G401.6 (cell line): ENCODE measurements around the gene CES5A.
"Not testable (repeated sequence)": the region's sequence is repeated elsewhere in the genome, so short reads cannot be mapped to it uniquely, and the experiment has no call there.

ENCODE experiments used
- FAIRE-seq: peaks from 2 replicates; lab custom pipeline; 2012; peaks lifted over from hg19 to GRCh38; lab: Jason Lieb, UNC

Gene CES5A

GRCh38 chr16:55876854-55877253 is 1.7 kb upstream of the CES5A start:
- FAIRE-seq = no peak

DNA sequence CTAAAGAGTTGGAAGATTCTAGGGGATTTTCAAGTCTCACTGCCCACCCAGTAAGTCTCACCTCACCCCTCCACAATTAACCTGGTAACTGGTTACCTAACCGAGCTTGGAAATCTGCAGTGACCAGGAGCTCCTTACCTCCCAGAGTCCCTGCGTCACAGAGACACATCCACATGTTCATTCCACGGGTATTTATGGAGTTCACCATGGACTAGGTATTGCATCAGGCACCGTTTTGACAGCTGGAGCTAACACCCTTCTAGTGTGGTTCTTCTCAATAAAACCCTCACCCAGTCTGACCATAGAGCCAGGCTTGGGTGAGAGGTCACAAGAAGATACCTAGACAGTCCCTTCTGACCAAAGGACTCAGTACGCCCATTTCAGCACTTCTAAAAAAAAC is 2.1 kb downstream of the CES5A start:
- no peak for FAIRE-seq

GRCh38 chr16:55872130-55872529 is 3.0 kb downstream of the CES5A start:
- FAIRE-seq = no peak

DNA sequence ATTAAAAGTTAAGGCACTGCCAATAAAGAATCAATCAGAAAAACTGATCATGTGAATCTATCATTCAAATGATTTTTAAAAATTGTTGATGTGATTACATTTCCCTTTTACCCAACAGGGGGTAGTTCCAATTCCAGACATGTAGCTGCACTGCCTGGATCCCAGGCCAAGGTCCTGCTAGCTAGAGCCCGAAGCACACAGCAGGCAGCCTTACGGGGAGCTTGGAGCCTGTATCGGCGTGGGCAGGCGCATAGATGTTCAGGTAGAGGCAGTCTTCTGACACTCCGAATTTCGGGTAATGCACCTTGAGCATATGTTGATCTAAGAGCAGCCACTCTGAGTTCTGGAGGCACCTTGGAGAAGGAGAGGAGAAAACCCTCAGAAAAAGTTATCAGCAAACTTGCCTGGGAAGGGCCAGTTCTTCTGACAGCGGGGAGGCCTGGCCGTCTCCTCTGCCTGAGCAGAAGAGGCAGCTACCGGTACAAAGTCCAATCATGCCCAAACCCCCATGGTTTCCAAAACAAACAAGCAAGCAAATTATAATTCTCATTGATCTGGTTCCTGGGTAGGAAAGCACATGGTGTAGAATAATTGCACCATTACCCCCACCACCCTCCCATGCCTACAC is 3.6 kb downstream of the CES5A start:
- FAIRE-seq = no peak

GRCh38 chr16:55868980-55869379 is 6.2 kb downstream of the CES5A start:
- FAIRE-seq = no peak

- no peak for FAIRE-seq
These were observed 7.0 kb downstream of the CES5A start for GRCh38 chr16:55868137-55868536.

- no peak for FAIRE-seq
These were observed 13.9 kb downstream of the CES5A start for GRCh38 chr16:55861288-55861687.

DNA sequence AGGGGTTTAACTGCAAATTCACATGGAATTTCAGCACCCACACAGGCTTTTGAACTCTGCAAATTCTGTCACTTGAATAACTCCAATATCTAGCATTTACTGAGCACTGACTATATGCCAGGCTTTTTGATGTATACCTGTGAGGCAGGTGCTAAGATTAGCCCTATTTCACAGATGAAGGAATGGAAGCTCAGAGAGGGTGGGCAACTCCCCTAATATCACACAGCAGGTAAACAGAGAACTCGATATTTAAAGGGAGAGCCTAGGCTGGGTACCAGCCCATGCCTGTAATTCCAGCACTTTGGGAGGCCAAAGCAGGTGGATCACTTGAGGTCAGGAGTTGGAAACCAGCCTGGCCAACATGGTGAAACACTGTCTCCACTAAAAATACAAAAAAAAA is 17.5 kb downstream of the CES5A start:
- FAIRE-seq = not testable (repeated sequence)

DNA sequence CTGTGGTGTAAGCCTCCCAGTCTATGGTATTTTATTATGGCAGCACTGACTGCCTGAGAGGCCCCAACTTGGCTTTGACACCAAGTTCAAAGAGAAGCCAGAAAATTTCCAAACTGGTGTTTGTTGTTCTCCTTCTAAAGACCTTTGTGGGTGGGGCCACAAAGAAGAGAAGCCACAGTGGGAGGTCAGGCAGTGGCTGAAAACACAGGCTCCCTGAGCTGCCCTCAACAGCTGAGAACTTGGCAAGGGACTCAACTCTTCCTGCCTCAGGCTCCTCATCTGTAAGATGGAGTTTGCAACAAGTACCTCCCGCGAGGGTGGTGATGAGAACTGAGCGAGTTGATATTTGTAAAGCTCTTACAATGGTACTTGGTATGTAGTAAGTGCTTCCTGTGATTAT is 18.2 kb downstream of the CES5A start:
- FAIRE-seq = no peak

DNA sequence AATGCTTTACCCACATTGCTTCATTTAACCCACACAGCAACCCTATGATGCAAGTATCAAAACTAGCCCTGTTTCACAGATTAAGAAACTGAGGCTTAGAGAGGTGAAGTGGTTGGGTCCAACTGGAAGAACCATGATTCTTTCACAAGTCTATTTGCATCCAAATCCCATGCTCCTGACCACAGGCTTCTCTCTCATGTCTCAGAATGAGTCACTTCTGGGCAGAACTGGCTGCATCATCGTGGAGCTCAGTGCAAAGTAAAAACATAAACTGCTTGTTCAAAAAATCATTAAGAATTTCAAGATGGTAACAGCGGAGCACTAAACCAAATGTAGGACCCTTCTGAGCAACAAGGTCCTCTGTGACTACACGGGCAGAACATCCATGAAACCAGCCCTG is 22.1 kb downstream of the CES5A start:
- FAIRE-seq = no peak

DNA sequence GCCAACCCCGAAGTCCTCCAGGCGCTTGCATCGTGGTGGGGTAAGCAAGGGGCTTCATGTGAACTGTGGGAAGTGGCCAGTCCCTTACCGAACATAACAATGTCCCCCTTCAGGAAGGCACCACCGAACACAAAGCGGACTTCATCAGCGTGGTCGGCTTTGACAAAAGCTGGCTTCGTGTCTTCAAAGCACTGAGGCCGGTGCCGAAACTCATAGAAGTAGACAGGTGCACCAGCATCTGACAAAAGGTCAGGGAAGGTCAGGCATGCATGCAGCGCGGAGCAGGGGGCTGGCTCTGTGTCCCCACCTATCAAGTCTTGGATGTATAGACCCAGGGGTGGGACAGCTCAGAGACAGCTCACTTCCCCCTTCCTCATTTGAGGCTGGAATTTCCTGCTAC is 25.6 kb downstream of the CES5A start:
- FAIRE-seq = no peak

DNA sequence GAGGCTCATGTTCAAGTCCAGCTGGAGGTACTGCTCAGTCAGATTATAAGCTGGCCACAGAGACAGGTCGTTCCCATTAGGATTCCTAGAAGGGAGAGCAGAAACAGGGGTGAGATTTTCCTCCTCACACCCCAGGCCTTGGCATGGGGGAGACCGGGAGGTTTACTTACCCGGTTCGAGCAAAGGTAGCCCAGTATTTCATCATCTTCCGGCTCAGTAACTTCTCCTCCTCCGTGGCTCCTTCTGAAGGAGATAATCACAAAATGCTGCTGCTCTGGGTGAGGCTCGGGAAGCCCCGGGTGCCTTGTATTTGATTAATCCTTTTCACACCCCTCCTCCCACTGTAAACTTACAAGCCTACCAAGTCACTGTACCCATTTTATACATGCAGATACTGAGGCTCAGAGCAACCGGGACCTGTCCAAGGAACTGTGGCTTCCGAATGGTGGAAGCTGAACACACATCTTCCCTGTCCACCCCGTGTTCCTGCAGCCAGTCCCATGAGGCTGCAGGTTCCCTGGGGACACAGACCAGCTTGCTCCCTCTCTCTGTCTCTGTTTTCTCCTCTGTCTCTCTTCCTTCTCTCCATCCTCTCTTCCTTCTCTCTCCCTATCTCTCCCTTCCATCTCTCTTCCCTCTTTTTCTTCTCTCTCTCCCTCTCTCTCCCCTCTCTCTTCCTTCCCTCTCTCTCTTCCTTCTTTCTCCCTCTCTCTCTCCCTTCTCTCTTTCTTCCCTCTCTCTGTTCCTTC is 28.4 kb downstream of the CES5A start:
- no peak for FAIRE-seq

GRCh38 chr16:55843105-55843395 is 32.1 kb downstream of the CES5A start:
- FAIRE-seq = no peak

GRCh38 chr16:55842369-55843104 is 32.6 kb downstream of the CES5A start:
- peak; percentile 64 for FAIRE-seq

- FAIRE-seq = no peak
These were observed 36.1 kb downstream of the CES5A start for GRCh38 chr16:55839115-55839514.

- FAIRE-seq = no peak
These were observed 39.0 kb downstream of the CES5A start for GRCh38 chr16:55836158-55836611.

DNA sequence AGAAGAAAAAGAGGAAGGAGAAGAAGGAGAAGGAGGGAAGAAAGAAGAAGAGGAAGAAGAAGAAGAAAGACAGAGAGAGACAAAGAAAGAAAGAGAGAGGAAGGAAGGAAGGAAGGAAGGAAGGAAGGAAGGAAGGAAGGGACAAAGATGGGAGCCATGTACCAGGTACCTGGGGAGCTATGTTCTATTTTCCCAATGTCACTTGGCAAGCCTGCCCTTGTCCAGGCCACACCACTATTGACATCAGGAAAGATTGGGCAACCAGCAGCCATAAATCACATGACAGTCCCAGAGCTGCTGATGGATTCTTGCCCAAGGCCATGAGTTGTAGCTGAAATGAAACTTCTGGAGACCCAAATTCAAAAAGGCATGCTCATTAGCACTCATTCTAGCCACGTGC is 39.6 kb downstream of the CES5A start:
- no peak for FAIRE-seq

GRCh38 chr16:55835173-55835572 is 40.0 kb downstream of the CES5A start:
- FAIRE-seq = not testable (repeated sequence)

DNA sequence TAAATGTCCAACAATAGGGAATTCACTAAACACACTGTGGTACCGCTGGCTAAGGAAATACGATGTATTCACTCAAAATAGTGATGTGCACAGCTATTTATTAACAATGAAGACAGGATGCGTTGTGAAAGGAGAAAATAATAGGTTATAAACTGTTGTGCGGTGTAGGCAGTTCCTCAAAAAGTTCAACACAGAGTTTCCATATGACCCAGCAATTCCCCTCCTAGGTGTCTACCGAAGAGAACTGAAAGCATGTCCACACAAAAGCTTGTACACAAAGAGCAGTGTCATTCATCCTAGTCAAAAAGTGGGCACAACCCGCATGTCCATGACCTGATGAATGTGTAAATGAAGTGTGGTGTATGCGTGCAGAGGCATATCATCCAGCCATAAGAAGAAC is 41.1 kb downstream of the CES5A start:
- no peak for FAIRE-seq

DNA sequence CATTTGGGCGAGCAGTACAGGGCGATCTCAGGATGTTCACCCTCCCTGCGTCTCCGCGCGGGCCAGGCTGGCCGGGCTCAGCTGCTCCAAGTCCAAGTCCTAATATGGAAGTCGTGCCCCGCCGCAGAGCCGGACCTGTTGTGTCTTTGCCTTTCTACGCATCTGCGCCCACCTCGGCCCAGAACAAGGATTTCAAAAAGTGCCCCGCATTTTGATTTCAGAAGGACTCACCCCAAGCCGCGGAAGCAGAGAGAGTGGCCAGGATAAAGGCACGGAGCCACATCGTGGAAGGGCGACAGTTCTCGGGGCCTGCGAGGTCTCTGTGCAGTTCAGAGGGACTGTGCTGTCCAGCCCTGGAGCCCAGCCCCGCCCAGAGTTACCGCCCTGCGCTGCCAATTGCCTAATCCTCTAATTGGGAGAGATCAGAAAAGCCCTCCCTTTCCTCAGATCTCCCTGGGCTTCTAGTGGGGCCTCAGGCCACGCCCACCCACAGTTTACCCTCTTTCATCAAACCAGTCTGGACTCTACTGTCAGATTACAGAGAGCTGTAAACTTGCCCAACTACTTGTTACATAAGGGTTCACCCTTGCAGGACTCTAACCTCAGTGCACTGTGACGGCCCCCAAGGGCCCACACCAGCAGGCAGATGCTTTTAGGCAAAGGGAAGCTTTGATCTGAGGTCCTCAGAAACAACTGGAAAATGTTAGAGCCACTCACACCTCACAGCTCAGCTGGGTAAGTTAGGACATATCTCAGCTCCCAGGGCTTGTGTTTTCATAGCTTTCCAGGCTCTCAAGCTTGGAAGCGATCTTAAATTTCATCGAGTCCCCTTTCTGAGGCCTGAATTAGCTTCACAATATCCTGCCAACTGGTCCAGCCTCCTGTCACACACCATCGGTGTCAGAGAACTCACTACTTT is 42.1 kb downstream of the CES5A start, which contains the start of gene CES1:
CES1 (minus strand) TSS at position 324 of the 919 bp plus-strand sequence; CDS start at position 283, 41 bp downstream.
- FAIRE-seq = no peak

DNA sequence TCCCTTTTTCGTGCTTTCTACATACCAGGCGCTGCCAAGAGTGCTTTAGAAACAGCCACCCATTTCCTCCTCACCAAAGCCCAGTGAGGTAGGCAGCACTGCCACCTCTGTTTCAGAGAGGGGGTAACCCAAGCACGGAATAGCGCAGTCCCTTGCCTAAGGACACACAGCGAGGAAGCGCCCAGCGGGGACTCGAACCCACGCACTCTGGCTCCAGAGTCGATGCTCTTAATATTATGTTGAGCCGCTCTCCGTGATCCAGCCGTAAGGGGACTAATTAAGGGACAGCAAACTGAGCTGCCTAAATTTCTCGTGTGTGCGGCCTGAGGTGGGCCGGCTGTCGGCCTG is 42.8 kb downstream of the CES5A start:
- no peak for FAIRE-seq

GRCh38 chr16:55830658-55831294 is 44.4 kb downstream of the CES5A start:
- no peak for FAIRE-seq
